Measurements from ENCODE around the gene ERC2. TPM values are rescaled to one million over a fixed set of nuclear protein-coding genes. Genes with fewer than 3 reads are reported as not detected.

The ERC2 gene
- polyA plus RNA-seq, 2 of the 4 experiments (the other 2 are of a cell fraction): 0.16 TPM; not detected in 1

Small RNA genes within 50 kb of the gene (small RNA-seq; reads per million reads assigned to genes)
- gene MIR3938 (0 reads per million in 6 experiments), gene RNA5SP133 (0 reads per million in 6 experiments)

Other genes with a start within 250 kb of the ERC2 start
- gene CCDC66, start 88.7 kb upstream of the ERC2 start, polyA plus RNA-seq (2011; rRNA removed): 11.1 and 17.3 TPM in 2 replicates
- 8.5 to 9.4 TPM (median 9.1 TPM) in 3 replicates for gene CCDC66, start 88.7 kb upstream of the ERC2 start, polyA plus RNA-seq (2017; fragmentation: RNase III; extraction: RNeasy Plus Mini Kit Qiagen cat#74134 plus additional on column Dnase treatment)
- 39.1 and 49.0 TPM in 2 replicates for gene TASOR, start 214.8 kb upstream of the ERC2 start, polyA plus RNA-seq (2011; rRNA removed)
- 33.5 to 35.4 TPM (median 35.4 TPM) in 3 replicates for gene TASOR, start 214.8 kb upstream of the ERC2 start, polyA plus RNA-seq (2017; fragmentation: RNase III; extraction: RNeasy Plus Mini Kit Qiagen cat#74134 plus additional on column Dnase treatment)